ENCODE data around the gene SYMPK. TPM values are rescaled to one million over a fixed set of nuclear protein-coding genes. Genes with fewer than 3 reads are reported as not detected.

The SYMPK gene
- total RNA-seq, 1 donor from 2014 or later: 114 TPM

DNA sequence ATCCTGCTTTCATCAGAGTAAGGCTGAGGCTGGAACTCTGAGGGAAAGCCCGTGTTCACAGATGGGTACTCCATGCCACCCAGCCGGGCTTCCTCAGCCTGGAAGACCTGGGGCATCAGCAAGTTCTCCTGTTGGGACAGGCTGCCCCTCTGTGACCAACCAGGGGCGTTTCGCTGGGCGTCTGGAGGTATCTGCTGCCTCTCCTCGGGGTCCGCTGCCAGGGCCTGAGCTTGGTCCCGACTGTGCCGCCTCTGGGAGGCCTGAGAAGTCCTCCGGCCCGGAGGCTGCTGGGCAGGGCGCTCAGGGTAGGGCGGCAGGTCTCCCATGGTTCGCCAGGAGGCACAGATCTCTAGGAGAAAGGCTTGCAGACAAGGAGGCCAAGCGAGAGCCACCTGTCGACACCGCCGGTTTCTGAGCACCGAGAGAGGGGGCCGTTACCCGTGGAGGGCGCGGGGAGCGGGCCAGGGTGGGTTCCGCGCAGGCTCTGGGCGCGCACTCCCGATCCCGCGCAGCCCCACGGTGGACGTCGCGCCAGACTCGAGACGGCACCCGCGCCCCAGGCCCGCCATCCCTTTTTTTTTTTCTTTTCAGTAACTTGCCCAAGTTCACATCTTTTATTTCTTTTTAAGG is 48.0 kb downstream of the SYMPK start, which contains the start of gene RSPH6A:
Gene RSPH6A, minus strand, starts transcription at position 458 of the 630 bp plus-strand sequence. Its CDS starts 132 bp downstream, at position 326.
- H3K27ac Mint-ChIP-seq: peak within 1 kb of the TSS; percentile 91
- H3K4me3 Mint-ChIP-seq (ENCODE audit: low read depth): peak within 1 kb of the TSS; percentile 80
- TF ChIP-seq, protein P1, sequence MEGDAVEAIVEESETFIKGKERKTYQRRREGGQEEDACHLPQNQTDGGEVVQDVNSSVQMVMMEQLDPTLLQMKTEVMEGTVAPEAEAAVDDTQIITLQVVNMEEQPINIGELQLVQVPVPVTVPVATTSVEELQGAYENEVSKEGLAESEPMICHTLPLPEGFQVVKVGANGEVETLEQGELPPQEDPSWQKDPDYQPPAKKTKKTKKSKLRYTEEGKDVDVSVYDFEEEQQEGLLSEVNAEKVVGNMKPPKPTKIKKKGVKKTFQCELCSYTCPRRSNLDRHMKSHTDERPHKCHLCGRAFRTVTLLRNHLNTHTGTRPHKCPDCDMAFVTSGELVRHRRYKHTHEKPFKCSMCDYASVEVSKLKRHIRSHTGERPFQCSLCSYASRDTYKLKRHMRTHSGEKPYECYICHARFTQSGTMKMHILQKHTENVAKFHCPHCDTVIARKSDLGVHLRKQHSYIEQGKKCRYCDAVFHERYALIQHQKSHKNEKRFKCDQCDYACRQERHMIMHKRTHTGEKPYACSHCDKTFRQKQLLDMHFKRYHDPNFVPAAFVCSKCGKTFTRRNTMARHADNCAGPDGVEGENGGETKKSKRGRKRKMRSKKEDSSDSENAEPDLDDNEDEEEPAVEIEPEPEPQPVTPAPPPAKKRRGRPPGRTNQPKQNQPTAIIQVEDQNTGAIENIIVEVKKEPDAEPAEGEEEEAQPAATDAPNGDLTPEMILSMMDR (IDR thresholded peaks at IDR 0.05; ENCODE audit: unreplicated experiment): no peak
- peaks cover 3% of the 10 kb centered on the region for H3K27me3 Mint-ChIP-seq
- H3K36me3 Mint-ChIP-seq (ENCODE audit: insufficient read depth): peaks cover 1% of the 10 kb centered on the region
- H3K9me3 Mint-ChIP-seq (ENCODE audit: low read depth): no peaks in the 10 kb centered on the region
- DNase-seq (ENCODE audit: low spot score, unreplicated experiment): no peak
- H3K4me1 Mint-ChIP-seq (ENCODE audit: low read depth): peaks cover 2% of the 10 kb centered on the region

DNA sequence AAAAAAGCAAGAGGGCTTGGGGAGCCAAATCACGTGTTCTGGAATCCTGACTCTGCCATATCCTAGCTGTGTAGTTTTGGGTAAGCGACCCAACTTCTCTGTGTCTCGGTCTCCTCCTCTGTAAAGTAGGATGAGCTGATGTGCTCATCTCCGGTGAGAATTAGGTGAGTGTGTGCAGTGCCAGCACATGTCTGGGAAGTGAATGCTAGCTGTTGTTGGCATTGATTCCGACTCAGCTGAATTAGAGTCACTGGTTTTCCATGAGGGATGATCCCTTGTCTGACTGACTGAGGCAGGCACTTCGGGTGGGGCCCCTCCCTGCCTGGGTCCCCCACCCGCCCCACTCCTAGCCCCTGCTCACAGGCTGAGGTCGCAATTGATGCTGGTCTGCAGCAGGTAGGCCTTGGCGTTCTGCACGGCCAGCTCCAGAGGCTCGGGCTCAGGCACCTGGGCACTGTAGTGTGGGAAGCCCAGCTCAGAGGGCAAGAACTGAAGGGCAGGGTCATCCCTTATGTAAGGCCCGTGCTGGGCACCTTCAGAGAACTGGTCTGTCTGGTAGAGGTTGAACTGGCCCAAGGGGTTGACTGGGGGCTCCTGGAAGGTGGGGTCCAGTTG is 48.7 kb downstream of the SYMPK start:
- no peak overlapping the region for H3K27ac Mint-ChIP-seq
- no peaks in the 10 kb centered on the region for H3K9me3 Mint-ChIP-seq (ENCODE audit: low read depth)
- H3K27me3 Mint-ChIP-seq: peaks cover 3% of the 10 kb centered on the region
- no peaks in the 10 kb centered on the region for H3K36me3 Mint-ChIP-seq (ENCODE audit: insufficient read depth)
- H3K4me1 Mint-ChIP-seq (ENCODE audit: low read depth): peaks cover 2% of the 10 kb centered on the region
- H3K4me3 Mint-ChIP-seq (ENCODE audit: low read depth): no peak overlapping the region
- no peak for DNase-seq (ENCODE audit: low spot score, unreplicated experiment)
- TF ChIP-seq, protein P1 (IDR thresholded peaks at IDR 0.05; ENCODE audit: unreplicated experiment): no peak

DNA sequence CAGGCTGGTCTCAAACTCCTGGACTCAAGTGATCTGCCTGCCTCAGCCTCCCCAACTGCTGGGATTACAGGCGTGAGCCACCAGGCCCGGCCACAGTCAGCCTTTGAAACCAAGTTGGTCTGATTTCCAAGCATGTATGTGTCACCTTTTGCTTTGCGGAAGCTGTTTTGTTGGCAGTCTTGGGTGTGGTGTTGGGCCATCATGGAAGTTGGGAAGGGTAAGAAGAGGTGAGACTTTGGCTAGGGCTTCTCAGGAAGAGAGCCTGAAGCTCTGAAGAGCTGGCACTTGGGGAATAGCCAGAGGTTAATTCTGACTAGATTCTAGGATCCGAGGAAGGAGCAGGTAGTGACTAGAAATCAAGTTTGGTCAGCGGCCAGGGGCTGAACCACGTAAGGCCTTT is 50.6 kb downstream of the SYMPK start:
- H3K36me3 Mint-ChIP-seq (ENCODE audit: insufficient read depth): no peaks in the 10 kb centered on the region
- H3K4me1 Mint-ChIP-seq (ENCODE audit: low read depth): peaks cover 2% of the 10 kb centered on the region
- H3K27ac Mint-ChIP-seq: peak overlapping the region; percentile 23
- DNase-seq (ENCODE audit: low spot score, unreplicated experiment): no peak
- TF ChIP-seq, protein P1 (IDR thresholded peaks at IDR 0.05; ENCODE audit: unreplicated experiment): no peak
- H3K27me3 Mint-ChIP-seq: peaks cover 3% of the 10 kb centered on the region
- H3K9me3 Mint-ChIP-seq (ENCODE audit: low read depth): no peaks in the 10 kb centered on the region
- H3K4me3 Mint-ChIP-seq (ENCODE audit: low read depth): no peak overlapping the region

DNA sequence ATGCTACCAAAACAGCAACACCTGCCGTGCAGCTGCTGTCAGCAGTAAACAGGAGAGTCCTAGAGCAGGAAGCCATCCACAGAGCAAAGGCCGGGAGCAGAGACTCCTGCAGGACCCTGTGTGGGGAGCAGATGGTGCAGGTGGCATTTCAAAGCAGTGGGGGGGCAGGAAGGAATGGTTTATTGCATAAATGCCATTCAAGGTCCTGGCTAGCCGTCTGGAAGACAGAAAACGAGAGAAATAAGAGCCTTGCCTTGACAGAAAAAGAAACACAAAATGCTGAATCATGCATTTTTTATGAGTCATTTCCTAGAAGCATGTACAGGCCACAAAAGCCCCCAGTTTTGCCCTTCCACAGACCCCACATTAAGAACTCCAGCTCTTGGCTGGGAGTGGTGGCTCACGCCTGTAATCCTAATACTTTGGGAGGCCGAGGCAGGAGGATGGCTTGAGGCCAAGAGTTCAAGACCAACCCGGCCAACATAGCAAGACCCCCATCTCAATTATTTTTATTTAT is 53.2 kb downstream of the SYMPK start:
- TF ChIP-seq, protein P1 (IDR thresholded peaks at IDR 0.05; ENCODE audit: unreplicated experiment): no peak
- peaks cover 8% of the 10 kb centered on the region for H3K27me3 Mint-ChIP-seq
- H3K9me3 Mint-ChIP-seq (ENCODE audit: low read depth): no peaks in the 10 kb centered on the region
- H3K4me3 Mint-ChIP-seq (ENCODE audit: low read depth): no peak overlapping the region
- no peaks in the 10 kb centered on the region for H3K4me1 Mint-ChIP-seq (ENCODE audit: low read depth)
- peak overlapping the region; percentile 84 for H3K27ac Mint-ChIP-seq
- no peaks in the 10 kb centered on the region for H3K36me3 Mint-ChIP-seq (ENCODE audit: insufficient read depth)
- DNase-seq (ENCODE audit: low spot score, unreplicated experiment): no peak

DNA sequence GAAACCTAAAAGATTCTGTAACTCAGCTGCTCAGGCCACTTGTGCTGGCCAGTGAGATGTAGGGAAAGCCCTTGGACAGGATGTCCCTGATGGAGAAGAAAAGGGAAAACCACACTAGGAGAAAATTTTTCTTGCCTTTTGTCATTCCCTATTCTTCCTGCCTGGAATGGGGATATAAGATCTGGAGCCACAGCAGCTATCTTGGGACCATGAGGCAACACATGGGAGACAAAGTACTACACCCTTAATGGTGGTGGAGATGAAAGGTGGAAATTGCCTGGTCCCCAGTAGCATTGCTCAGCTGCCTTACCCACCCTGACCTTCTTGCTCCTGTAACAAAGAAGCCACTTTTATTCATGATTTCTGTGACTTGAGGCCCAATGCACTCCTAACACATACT is 57.2 kb downstream of the SYMPK start:
- H3K36me3 Mint-ChIP-seq (ENCODE audit: insufficient read depth): no peaks in the 10 kb centered on the region
- H3K9me3 Mint-ChIP-seq (ENCODE audit: low read depth): no peaks in the 10 kb centered on the region
- no peak for DNase-seq (ENCODE audit: low spot score, unreplicated experiment)
- no peaks in the 10 kb centered on the region for H3K4me1 Mint-ChIP-seq (ENCODE audit: low read depth)
- peaks cover 8% of the 10 kb centered on the region for H3K27me3 Mint-ChIP-seq
- TF ChIP-seq, protein P1 (IDR thresholded peaks at IDR 0.05; ENCODE audit: unreplicated experiment): no peak
- no peak overlapping the region for H3K4me3 Mint-ChIP-seq (ENCODE audit: low read depth)
- H3K27ac Mint-ChIP-seq: no peak overlapping the region

Data from progenitor cell of endocrine pancreas (in vitro differentiated cells).